DMS153 treated with DMSO at 0.1 percent for 48 hours (cell line): ENCODE measurements around the gene EPYC.
"Not testable (repeated sequence)": the region's sequence is repeated elsewhere in the genome, so short reads cannot be mapped to it uniquely, and the experiment has no call there.

Experiments
- DNase-seq: peaks from one replicate; lab custom pipeline; 2025; ENCODE audit not compliant: unreplicated experiment; lab: John Stamatoyannopoulos, UW

Gene EPYC

DNA sequence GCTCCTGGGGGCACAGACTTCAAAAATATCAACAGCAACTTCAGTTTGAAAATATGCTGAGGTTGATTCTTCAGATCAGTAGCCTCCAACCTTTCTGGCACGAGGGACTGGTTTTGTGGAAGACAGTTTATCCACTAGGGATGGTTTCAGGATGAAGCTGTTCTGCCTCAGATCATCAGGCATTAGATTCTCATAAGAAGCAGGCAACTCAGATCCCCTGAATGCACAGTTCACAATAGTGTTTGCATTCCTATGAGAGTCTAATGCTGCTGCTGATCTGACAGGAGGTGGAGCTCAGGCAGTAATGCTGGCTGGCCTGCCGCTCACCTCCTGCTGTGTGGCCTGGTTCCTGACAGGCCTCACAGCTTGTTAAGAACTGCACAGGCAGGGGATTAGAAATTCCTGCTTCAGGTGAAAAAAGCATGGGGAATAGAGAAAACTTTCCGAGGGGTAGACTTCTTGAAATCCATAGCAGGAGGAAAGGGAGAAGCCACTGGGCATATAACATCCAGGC is 12.8 kb downstream of the EPYC start:
- DNase-seq, result no peak

DNA sequence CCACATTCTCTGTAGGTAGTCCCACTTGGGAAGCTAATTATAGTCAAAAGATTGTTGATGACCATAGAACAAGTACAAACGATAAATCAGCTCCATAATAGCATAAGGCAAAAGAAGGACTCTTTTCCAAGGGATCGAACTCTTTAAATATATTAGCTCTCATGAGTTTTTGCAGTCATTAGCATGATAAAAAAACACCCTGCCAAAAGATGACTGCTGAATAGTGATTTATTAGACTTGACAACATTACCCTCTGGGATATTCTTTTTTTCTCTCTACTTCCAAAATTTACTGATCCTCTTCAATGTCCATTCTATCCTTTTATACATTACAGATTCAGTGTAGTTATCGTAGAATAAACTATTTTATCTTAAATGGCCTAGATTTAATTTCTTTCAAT is 14.2 kb downstream of the EPYC start:
- DNase-seq, result no peak

DNA sequence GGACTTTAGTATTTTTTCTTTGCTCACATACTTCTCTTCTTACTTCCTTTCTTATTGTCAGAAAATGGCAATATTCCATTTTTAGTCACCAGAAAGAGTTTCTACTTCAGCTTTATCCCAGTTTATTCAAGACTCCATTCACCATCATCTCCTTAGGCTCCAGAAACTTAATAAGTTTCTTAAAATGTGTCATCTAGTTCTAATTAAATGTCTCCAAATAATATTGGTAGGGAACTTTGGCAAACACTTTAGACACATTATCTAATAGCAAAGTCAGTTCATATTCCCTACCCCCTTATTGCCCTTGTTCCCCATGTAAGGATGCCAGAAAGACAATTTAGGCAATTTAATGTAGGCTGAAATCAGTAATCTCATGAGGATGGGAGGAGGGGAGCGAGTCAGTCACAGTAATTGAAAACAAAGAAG is 15.1 kb downstream of the EPYC start:
- no peak for DNase-seq

DNA sequence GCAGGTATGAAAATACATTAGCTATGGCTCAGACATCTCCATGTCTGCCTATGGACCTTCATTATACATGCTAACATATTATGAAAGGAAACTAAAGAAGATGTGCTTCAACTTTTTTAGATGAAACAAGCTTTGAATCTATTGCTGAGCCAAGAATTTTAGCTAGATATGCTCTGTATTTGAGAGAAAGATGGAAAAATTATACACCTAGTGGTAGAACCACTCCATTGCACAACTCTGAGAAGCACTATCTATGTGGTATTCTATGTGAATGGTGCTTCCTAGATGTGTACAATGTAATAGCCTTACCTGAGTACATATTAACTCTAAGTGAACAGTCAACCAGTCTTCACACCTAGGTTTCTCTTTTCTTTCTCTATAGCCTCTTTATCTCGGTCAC is 17.3 kb downstream of the EPYC start:
- no peak for DNase-seq

DNA sequence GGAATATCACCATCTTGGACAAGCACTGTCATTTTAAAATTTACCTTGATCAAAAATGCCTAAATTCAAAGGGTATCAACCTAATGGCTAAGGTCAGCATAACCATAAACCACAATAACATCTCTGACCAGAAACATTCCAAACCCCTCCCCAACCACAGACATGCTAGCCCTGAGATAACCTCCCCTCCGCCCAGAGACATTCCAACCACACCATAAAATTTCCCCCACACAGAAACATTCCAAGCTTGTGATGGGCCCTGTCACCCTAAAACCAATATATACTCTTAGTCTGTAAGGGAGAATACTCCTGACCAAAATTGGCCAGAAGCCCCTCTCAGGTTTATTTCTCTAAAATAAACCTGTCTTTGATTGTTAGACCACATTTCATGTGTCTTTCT is 17.7 kb downstream of the EPYC start:
- no peak for DNase-seq

DNA sequence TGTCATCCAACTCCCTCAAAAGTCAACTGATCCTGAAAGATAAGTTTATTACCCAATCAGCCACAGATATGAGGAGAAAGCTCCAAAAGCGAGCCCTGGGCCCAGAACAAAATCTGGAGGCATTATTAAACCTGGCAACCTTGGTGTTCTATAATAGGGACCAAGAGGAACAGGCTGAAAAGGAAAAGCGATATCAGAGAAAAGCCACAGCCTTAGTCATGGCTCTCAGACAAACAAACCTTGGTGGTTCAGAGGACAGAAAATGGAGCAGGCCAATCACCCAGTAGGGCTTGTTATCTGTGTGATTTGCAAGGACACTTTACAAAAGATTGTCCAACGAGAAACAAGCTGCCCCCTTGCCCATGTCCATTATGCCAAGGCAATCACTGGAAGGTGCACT is 19.4 kb downstream of the EPYC start:
- DNase-seq, result not testable (repeated sequence)

DNA sequence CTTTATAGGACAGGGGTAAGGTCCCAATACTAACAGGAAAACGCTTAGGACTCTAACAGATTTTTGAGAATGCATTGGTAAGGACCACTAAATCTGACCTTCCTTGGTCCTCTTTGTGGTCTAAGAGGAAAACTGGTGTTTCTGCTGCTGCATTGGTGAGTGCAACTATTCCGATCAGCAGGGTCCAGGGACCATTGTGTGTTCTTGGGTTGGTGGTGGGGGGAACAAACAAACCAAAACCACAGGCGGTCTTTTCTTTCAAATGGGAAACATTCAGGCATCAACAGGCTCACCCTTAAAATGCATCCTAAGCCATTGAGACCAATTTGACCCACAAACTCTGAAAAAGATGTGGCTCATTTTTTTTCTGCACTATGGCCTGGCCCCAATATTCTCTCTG is 20.7 kb downstream of the EPYC start:
- DNase-seq, result no peak

DNA sequence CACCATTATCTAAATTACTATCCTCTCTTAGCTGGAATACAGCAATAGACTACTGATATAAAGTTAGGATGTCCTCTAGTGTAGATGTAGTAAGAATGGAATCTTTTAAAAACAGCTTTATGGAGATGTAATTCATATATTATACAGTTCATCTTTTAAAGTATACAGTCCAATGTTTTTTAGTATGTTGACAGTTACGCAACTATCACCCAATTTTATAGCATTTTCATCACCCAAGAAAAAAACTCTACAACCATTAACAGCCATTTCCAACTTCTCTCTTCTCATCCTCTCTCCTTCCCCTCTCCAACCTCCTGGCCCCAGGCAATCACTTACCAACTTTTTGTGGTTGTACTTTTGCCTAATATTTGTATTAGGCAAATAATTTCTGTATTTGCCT is 22.6 kb downstream of the EPYC start:
- no peak for DNase-seq

DNA sequence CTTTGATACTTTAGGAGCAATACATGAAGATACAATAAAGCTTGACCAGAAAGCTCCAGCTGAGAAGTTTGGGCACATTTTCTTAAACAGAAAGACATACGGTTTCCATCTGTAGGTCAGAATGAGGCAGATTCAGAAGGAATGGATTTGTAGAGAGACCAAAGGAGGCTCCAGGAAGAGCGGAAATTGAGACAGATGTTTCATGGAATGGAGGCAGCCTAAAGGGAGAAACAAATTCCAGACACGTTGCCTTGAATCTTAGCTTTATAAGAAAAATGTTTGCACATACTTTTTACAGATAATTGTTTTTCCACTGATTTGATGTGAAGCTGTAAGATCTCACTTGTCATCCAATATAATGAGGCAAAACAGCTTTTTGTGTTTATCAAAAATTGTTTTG is 24.8 kb downstream of the EPYC start:
- no peak for DNase-seq

DNA sequence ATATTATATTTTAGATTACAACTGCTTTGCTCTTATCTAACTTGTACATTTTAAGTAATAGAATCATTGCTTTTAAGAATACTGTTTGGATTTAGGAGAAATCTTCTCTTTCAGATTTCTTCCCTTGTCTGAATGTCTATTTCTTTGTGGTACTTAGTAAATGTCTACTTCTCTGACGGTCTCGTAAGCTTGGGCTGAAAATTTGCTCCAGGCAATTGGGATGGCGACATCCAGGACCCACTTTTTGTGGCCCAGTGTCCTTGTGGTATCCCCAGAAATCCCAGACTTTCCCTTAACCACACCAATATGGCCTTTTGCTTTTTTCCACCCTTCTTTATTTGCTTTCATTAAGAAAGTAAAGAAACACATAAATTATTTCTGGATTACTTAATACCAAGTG is 25.8 kb downstream of the EPYC start:
- no peak for DNase-seq

DNA sequence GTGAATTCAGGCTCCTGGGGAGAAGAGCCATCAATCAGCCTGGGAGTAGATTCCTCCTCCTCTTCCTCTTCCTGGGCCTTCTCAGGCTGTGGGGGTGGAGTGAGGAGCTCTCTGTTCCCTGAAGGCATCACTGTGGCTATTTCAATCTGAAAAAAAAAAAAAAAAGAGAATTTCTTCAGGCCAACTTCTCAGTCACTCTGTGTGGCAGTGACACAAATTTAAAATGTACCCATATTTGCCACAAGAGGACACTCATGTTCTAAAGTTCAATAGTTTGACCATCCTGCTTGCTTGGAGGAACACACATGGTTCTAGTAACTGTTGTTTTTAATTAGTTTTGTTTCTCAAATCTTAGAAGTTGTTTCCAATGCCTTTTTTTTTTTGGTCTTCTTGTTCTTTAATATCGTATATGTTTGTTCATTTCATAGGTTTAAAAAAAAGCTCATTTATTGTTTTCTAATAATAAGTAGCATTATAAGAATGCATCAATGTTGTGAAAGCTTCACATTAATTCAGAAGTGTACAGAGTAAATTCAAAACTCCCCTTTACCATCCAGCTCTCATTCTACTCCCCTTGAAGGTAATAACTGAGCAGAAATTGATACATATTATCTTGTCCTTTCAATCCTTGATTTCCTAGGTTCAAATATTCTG is 26.5 kb downstream of the EPYC start:
- DNase-seq, result peak; percentile 13

DNA sequence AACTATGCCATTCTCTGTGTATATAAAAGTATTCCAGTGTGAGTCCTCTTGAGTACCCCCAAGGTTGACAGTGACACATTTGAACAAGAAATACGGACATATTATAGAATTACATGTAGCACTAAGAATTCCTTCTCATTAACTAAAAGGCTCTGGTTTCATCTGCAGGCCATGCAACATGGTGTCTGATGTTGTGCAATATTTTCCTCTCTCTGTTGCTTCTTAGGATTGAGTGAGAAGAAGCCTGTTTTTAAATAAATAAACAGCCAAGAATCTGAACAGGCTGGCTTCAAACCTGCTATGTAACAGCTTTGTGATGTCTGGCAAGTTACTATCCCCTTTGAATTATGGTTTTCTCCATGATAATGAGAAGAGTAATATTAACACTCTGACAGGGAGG is 27.5 kb downstream of the EPYC start:
- DNase-seq, result no peak

DNA sequence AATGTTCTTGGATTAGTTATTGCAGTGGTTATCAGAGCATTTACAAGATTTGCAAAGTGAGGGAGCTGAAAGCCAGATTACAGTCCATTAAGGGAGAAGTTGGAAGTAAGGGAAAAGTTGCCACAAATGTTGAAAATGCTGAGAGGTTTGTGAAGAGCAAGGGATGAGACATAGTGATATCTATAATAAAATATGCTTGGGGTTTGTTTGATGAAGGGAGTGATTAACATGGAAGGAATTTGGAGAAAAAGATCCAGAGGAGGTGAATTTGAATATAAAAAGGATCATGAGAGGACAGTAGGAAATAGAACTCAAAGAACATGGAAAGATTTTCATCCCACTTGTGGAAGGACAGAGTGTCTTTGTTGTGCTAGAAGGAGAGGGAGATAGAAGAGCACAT is 30.5 kb downstream of the EPYC start:
- no peak for DNase-seq

DNA sequence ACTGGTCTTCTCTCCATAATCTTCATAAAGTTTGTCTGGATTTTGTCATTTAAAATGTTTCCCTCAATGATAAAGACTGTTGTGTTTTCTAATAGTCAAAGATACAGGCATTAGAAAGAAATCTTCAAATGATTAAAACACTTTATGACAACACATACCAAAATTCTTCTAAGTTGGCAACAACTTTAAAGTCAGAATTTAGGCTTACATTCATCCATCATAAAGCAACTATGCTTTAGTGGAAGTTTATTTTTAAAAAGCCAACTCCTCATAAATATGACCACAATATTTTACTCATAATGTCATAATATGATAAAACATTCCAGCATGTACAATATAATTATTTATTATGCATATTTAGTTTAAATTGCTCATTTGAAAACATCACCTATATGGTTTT is 32.5 kb downstream of the EPYC start:
- no peak for DNase-seq

DNA sequence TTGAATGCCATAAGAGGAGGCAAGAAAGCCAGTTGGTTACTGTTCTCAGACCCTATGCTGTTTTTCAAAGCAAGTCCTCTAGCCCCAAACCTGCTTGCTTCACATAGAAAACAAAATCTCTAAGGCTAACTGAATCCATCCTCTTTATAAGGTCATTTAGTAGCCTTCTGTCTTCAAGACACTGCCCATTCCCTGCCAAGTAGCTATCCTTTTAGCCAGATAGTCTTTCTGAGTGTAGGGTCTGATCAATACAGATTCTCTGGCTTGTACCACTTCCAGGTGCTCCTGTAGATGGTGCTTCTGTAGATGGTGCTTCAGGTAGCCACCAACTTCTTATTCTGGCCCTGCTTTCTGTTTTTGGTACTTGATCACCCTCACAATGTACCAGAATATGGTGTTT is 33.9 kb downstream of the EPYC start:
- DNase-seq, result no peak

DNA sequence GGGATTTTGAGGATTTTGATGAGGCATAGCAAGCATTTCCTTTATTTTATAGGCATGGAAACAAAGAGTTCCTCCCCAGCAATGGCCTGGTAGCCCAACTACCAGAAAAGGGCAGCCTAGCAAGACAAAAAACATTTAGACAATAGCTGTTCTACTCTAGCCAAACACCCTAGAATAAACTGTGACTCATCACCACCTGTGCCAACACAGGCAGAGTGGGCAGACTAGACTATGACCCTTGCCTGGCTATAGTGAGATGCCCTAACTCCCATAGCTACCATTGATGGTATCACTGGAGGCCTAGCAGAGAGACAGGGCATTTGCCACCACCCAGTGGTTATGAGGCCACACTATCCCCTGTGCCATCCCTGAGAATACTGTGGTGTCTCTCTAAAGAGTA is 34.3 kb downstream of the EPYC start:
- DNase-seq, result no peak

DNA sequence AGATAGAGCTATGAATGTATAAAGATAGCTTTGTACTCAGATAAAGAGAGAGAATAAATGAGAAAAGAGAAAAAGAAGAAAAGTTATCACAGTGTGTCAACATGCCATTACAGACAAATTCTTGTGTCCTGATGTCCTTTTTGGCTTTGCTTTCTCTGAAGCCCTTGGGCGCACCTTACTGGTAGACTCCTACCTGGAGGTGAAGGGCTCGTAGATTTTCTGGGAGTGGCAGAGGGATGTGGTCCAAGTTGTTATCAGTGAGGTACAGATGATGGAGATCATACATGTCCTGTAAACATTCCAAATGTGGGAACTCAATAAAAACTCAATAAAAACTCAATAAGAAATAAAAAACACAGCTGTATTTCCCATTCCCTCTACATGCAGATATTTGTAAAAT is 34.9 kb downstream of the EPYC start:
- DNase-seq, result no peak

DNA sequence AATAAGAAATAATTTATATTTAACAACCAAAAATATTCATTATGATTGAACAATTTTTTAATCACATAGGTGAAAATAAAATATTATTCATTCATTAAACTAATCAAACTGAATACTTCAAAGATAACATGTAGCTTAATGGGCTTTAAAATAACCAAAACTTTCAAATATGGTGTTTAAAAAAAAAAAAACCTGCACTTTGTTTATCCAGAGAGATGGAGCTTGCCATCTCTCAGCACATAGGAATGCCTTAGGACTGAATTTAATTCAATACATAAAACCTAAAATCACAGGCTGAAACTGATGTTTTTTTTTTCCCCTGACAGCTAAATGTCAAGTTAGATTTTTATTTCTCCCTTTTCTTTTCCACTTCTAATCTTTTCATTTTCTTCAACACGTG is 35.4 kb downstream of the EPYC start:
- DNase-seq, result no peak

DNA sequence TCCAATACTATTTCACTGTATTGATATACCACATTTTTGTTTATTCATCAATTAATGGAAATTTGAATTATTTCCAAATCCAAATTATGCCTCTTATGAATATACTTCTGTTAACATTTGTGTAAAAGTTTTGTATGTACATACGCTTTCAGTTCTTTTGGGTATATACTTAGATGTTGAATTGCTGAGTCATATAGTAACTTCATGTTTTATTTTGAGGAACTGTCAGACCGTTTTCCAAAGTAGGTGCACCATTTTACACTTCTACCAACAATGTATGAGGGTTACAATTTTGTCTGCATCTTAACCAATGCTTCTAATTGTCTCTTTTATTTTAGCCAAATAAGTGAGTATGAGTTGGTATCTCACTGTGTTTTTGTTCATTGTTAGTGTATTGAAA is 39.6 kb downstream of the EPYC start:
- DNase-seq, result no peak

DNA sequence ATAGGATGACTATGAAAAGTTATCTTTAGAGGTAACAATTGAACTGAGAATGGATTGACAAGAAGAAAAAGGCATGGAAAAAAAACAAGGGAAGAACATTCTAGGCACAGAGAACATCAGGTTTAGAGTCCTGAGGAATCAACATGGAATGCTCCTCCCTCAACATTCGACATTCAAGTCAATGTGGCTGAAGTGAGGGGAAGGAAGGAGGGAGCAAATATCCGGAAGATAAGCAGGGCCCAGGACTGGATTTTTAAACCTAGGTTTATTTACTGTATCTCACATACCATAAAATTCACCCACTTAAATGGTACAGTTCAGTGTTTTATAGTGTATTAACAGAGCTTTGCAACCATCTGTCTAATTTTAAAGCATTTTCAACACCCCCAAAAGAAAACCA is 40.2 kb downstream of the EPYC start:
- DNase-seq, result no peak

DNA sequence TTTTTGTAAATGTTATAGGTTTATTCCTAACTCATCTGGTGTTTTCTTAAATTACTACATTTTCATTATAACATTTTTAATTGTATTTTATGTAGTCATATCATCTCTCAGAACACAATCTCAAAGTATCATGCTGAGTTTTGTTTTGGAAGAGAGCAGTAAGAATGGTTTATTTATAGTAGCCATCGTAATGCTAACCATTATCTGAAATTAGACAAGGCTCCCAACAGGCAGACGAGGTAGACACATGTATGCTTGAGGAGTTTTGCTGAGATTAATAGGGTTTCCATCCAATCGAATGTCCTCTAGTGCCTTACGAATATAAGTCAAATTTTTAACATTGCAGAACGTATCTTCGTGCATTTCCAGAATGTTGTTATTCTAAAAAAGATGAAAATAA is 40.8 kb downstream of the EPYC start:
- no peak for DNase-seq

DNA sequence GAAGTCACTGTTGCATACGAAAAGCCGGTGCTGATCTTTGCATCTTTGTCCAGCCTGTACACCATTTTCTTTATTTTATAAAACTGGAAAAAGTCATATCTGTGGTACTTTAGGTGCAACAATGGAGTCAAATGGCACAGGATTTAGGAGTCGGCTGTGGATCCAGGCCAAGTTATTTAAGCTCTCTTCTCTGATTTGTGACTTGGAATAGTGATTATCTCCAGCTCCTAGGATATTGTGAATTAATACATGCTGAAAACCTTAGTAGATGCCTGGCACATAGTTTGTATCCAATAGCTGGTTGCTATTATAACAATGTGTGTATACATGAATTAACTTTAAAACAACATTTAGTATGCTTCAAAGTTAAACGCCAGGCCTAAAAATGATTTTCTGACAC is 43.6 kb downstream of the EPYC start:
- DNase-seq, result no peak

DNA sequence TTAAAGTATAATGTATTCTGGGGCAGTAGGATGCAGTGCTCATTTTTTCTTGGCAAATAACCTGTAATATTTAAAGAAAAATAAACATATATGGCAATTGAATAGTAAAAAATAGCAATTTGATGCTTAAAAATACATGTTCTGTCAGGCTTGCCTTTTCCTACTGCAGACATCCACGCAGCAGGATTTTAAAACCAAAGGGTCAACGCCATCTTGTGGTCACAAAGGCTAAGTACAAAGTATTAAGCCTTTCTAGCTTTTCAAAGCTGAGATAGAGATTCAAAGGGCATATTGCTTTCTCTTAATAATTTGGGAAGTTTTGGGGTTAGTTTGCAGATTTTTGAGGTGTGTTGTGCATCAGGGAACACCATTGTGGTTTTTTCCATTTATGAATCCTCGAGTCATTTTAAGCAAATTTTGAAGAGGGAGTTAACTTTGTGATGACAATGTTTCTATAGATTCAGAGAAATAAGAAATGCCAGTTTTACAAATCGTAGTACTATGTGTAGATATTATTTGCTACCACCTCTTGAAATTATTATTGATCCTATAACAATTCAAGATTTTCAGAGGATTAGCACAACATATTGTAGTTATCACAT is 45.1 kb downstream of the EPYC start:
- peak; percentile 40 for DNase-seq
